Measurements from ENCODE around the gene RBCK1.

DNA sequence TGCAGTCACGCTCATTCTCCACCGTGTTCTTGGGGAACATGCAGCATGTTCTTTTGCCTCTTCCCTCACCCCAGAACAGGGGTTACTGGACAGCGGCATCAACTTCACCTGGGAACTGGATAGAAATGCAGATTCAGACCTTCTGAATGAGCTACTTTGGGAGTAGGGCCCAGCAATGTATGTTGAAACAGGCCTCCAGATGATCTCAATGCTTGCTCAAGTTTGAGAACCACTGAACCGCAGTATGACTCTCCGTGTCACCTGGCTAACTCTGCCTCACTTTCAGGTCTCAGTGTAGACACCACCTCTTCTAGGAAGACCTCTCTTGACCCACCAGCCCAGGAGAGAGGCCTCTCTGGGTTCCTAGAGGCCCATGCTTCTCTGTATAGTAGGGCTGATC is 22.7 kb upstream of the RBCK1 start:
- TF ChIP-seq CTCF (conservative IDR thresholded peaks at IDR 0.05; ENCODE audit: low read depth, low read length) (no peak), EZH2phosphoT487 (IDR thresholded peaks at IDR 0.05; ENCODE audit: borderline replicate concordance, low read length) (no peak)
